ENCODE results near the gene SEPTIN8.

GRCh38 chr5:132781029-132781428, 4.0 kb upstream of the SEPTIN8 start:
- TF ChIP-seq CTCF (IDR thresholded peaks at IDR 0.05) (no peak), POLR2A (IDR thresholded peaks at IDR 0.05) (no peak)
